Gastroesophageal sphincter (tissue), 2 donors: ENCODE data around the gene LLGL2.

Source experiments
- EP300 ChIP-seq: sonication (generic); formaldehyde crosslinking; IDR thresholded peaks from one replicate; pipeline ENCODE4 v1.6.1; 2017; ENCODE audit warnings: antibody characterized with exemption, mild to moderate bottlenecking
- POLR2A ChIP-seq, 2 donors: fragments of 450-650 bp; IDR thresholded peaks; one replicate each; pipeline ENCODE4 v1.6.1; 2017; ENCODE audit warnings: antibody characterized with exemption in 2 of 2, mild to moderate bottlenecking in 2 of 2, moderate library complexity in 1 of 2

DNA sequence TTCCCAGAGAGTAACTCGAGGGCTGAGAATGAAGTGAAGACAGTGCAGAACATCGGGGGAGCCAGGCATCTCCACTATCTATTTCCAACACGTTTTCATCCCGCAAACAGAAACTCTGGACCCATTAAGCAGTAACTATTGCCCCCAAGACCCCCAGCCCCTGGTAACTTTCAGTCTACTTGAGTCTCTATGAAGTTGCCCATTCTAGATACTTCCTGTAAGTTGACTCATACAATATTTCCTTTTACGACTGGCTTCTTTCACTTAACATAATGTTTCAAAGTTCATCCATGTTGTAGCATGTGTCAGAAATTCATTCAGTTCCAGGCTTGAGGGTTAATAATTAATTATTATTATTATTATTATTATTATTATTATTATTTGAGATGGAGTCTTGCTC is 81.6 kb downstream of the LLGL2 start:
- TF ChIP-seq POLR2A (IDR thresholded peaks at IDR 0.05) (no peak), EP300 (no peak)
